ENCODE data around the gene RPL6.
A peak's percentile ranks its signal among the peaks of the same experiment; 100 is the strongest.
"Not testable (repeated sequence)": the region's sequence is repeated elsewhere in the genome, so short reads cannot be mapped to it uniquely, and the experiment has no call there.

Gene RPL6

DNA sequence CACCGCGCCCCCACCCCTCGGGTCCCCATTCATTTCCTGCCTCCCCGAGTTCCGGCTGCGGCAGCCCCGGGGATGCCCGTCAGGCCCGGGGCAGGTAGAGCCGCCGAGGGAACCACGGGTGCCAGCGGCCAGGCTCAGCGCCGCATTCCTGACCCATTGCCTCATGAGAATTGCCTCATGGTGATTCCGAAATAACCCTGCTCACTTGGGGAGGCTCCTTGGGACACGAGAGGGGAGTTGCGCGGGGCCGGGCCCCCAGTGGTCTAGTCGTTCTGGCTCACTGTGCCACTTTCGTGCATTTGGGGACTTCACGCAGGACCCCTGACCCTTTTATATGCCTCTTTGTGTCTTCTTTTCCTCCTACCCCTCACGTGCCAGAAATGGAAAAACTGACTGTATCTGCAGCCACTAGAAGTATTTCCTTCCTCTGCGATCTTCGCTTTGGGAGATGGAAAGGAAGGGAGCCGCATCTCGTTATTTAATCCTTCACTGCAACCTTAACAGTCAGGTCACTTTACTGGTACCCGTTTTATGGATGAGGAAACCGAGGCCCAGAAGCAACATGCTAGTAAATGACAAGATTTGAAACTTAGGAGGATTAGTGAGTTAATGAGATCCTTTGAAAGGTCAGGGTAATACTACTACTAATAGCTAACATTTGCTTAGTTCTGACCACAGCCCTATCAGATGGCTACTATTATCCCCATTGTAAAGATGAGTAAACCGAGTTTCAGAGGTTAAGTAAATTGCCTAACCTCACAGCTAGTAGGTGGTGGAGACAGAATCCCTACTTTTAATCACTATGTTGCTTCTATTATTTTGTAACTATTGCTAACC is 10.1 kb upstream of the RPL6 start:
- peak; percentile 75 for DNase-seq

DNA sequence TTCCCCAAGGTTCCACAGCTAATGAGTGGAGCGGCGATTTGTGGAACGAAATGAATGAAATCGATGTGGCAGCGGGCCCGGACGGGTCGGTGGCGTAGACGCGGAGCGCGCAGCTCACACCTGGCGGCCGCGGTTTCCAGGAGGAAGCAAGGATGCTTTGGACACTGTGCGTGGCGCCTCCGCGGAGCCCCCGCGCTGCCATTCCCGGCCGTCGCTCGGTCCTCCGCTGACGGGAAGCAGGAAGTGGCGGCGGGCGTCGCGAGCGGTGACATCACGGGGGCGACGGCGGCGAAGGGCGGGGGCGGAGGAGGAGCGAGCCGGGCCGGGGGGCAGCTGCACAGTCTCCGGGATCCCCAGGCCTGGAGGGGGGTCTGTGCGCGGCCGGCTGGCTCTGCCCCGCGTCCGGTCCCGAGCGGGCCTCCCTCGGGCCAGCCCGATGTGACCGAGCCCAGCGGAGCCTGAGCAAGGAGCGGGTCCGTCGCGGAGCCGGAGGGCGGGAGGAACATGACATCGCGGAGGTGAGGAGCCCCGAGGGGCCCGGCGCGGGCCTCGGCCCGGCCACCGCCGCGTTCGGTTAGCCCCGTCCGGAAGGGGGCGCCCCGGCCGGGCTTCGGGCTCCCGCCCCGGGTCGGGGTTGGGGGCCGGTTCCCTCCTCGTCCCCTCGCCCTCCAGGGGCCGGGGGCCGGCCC is 9.3 kb upstream of the RPL6 start, which contains the start of gene PTPN11:
Gene PTPN11, plus strand, starts transcription at position 340 of the 689 bp plus-strand sequence. Its CDS starts 165 bp downstream, at position 505.
- peak; percentile 80 for DNase-seq

- no peak for DNase-seq
These were observed 8.8 kb upstream of the RPL6 start for GRCh38 chr12:112418273-112418607.

DNA sequence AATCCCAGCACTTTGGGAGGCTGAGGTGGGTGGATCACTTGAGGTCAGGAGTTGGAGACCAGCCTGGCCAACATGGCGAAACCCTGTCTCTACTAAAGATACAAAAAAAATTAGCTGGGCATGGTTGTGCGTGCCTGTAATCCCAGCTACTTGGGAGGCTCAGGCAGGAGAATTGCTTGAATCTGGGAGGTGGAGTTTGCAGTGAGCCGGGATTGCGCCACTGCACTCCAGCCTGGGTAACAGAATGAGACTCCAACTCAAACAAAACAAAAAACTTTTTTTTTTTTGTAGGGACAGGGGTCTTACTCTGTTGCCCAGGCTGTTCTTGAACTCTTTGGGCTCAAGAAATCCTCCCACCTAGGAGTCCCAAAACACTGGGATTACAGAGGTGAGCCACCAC is 6.1 kb upstream of the RPL6 start:
- not testable (repeated sequence) for DNase-seq

DNA sequence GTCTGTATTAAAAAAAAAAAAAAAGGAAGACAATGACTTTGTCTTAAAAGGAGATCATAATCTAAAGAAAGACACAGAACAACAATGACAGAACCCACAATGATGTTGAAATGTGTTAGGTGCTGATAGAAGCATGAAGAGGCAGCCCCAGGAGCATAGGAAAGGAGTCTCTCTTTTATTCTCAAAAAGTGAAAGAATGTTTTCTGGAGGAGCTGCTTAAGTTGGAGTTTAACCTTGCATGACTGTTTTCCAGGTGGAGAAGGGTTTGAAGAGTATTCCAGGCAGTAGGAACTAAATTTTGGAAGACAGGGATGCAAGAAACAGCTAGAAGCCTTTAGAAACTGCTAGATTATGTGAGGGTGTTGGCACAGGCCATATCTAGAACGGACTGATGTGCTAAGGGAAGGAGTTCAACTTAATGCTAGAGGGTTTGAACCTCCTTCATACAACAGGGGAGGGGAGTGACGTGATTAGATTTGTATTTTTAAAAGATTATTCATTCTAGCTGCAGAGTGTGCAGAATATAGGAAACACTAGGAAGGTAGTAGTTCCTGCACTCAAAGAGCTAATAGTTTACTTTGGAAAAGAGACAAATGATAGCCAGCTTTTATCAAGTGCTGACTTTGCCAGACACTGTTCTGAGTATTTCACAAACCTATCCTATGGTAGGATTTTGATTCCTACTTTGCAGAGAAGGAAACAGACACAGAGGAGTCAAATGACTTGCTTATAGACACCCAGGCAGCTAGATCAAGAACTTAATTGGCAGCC is 4.6 kb upstream of the RPL6 start:
- no peak for DNase-seq

DNA sequence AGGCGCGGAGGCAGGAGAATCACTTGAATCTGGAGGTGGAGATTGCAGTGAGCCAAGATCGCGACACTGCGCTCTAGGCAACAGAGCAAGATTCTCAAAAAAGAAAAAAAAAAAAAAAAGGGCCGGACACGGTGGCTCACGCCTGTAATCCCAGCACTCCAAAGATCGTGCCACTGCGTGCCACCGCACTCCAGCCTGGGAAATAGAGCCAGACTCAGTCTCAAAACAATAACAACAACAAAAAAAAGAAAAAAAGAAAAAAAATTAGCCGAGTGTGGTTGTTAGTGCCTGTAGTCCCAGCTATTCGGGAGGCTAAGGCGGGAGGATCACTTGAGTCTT is 470 bp upstream of the RPL6 start:
- DNase-seq = no peak

DNA sequence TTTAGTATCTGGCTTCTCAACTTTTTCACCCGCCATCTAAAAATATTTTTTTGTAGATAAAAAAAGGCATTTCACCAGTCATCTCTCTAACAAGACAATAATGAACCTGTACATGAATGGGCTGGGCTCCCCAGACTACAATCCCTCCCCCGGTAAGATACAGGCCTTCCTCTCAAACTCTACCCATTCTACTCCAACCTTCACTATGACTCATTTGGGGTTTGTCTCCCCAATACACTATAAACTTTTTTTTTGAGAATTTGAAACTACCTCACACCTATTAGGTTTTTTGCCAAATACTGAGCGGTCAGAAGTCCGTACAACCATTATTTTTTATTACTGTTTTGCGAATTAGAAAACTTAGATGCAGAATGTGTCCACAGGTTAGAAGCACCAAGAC is 784 bp downstream of the RPL6 start:
- DNase-seq = no peak

DNA sequence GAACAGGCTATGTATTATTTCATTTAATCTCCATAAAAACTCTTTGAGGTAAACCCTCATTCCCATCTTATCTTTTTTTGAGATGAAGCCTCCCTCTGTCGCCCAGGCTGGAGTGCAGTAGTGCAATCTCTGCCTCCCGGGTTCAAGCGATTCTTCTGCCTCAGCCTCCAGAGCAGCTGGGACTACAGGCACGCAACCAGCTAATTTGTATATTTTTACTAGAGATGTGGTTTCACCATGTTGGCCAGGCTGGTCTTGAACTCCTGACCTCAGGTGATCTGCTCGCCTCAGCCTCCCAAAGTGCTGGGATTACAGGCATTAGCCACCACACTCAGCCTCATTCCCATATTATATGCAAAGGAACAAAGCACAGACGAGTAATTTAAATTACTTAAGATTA is 1.7 kb downstream of the RPL6 start:
- DNase-seq = not testable (repeated sequence)

DNA sequence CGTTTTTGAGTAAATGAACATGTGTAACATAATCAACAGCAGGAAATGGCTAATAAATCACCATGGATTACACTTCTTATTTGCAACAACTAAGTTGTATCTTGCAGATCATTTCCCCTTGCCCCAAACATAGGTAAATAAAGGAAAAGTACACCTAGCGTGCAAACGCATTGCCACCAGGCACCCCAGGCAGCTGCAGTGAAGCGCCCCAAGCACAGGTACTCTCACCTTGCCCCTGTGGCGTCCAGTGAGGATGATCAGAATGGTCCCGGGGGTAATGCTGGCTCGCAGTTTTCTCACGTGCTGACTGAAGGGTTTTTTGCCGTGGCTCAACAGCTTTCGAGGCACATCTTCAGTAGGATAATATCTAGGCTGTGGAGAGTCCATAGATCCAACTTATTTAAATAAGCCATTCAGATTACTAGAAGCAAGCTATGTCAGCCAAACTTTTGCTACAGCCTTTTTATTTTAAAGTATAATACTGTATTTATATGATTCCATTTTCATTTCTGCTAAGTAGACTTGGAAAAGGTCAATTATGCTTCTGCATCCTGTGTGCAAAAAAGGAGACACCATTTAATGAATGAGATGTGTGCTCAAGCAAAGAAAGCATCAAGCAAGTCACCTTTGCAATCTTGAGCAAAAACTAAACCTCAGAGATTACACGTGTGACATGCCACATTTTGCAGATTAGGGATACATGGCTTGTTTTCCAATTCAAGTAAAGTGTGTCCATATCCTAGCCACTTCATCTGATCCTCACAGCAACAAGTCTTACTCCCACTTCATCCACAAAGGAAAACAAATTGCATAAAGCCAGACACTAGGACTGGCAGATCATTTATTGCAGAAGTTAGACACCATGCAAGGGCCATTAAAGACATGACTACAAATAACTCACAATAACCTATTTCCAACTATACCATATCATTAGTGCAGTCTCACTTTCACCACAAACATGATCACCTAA is 2.6 kb downstream of the RPL6 start:
- no peak for DNase-seq

DNA sequence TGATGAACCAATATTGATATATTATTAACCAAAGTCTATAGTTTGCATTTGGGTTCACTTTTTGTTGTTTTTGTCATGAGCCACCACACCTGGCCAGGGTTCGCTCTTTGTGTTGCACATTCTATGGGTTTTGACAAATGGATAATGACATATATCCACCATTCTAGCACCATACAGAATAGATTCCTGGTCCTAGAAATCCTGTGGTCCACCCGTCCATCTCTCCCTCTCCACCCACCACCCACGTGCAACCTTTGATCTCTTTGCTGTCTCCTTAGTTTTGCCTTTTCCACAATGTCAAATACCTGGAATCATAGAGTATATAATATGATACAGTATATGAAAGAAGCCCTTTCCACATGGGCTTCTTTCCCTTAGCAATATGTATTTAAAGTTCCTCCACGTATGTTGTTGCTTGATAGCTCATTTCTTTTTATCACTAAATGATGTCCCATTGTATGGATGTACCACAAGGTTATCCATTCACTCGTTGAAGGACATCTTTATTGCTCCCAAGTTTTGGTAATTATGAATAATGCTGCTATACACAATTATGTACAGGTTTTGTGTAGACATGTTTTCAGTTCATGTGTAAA is 7.4 kb downstream of the RPL6 start:
- DNase-seq = no peak

DNA sequence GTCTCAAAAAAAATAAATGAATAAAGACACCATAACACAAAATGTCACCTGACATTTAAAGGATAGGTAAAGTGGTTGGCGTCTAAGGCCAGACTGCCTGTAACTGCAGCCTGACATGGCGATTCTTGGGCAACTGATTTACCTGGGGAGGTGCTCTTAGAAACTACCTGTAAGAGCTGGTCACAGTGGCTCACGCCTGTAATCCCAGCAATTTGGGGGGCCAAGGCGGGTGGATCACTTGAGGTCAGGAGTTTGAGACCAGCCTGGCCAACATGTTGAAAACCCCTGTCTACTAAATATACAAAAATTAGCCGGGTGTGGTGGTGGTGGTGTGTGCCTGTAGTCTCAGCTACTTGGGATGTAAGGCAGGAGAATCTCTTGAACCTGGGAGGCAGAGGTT is 8.4 kb downstream of the RPL6 start:
- DNase-seq = no peak

GRCh38 chr12:112393328-112393727 is 16.1 kb downstream of the RPL6 start:
- DNase-seq = no peak

GRCh38 chr12:112389922-112390654 is 19.3 kb downstream of the RPL6 start:
- DNase-seq = not testable (repeated sequence)

- DNase-seq = no peak
These were observed 20.2 kb downstream of the RPL6 start for GRCh38 chr12:112389228-112389627.

- DNase-seq = peak; percentile 46
These were observed 22.7 kb downstream of the RPL6 start for GRCh38 chr12:112386726-112387125.

- DNase-seq = no peak
These were observed 26.5 kb downstream of the RPL6 start for GRCh38 chr12:112382866-112383265.

DNA sequence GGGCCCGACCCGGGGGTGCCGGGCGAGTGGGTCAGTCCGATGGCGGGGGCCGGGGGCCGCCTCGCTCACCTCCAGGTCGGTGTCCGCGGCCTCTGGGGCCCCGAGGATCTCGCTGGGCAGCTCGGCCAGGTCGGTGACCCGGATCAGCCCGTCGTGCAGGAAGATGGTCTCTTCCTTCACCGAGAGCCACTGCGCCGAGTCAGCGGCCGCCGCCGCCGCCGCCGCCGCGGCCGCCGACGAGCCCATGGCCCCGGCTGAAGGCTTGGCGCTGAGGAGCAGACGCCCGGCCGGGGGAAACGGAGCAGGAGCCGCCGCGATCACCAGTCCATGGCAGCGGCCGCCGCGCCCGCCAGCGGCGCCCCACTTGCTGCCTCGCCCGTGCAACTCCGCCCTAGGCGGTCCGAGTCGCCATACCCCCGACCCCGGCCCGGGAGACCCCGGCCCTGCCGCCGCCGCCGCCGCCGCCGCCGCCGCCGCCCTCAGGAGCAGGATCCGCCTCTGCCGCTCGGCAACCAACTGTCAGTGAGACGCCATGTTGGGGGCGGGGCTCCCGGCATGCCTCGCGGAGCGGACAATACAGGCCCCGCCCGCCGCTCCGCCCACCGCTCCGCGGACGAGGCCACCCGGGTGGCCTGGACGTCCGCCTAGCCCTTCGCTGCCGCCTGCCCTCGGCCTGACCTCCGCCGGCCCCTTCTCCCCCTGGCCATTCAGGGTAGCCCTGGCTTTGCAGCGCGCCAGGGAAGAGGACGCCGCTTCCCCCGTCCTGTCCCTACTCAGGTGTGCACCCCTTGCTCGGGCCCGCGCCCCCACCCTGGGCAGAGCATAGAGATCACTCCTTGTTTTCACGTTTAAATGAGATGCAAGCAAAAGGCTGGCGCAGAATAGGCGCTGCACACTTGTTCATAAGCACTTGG is 27.3 kb downstream of the RPL6 start, which contains the start of gene HECTD4:
Gene HECTD4, minus strand, starts transcription at position 549 of the 914 bp plus-strand sequence. Its CDS starts 303 bp downstream, at position 246.
- DNase-seq = peak; percentile 83

DNA sequence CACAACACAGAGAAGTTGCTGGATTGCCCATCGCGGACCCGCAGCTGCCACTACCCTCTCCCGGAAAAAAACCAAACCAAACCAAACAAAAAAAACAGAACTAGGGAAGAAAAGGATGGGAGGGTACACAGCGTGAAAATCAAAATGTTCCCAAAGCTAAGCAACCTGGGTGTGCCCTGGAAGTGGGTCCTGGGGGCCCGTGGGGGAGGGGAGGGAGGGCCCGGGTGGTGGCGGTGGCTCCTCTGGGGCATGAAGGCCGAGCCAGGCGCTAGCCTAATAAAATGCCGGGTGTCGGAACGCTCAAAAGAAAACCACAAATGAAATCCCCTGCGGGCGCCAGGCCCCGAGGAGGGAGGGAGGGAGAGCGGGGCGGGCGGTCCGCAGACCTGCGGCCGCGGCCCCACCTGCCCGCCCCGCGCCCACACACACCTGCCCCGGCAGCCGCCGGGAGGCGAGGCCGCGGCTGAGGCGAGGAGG is 28.0 kb downstream of the RPL6 start:
- DNase-seq = no peak

- no peak for DNase-seq
These were observed 28.6 kb downstream of the RPL6 start for GRCh38 chr12:112380663-112381405.
